Measurements from ENCODE around the gene PSMA5.
"Not testable (repeated sequence)": the region's sequence is repeated elsewhere in the genome, so short reads cannot be mapped to it uniquely, and the experiment has no call there.

Gene PSMA5

DNA sequence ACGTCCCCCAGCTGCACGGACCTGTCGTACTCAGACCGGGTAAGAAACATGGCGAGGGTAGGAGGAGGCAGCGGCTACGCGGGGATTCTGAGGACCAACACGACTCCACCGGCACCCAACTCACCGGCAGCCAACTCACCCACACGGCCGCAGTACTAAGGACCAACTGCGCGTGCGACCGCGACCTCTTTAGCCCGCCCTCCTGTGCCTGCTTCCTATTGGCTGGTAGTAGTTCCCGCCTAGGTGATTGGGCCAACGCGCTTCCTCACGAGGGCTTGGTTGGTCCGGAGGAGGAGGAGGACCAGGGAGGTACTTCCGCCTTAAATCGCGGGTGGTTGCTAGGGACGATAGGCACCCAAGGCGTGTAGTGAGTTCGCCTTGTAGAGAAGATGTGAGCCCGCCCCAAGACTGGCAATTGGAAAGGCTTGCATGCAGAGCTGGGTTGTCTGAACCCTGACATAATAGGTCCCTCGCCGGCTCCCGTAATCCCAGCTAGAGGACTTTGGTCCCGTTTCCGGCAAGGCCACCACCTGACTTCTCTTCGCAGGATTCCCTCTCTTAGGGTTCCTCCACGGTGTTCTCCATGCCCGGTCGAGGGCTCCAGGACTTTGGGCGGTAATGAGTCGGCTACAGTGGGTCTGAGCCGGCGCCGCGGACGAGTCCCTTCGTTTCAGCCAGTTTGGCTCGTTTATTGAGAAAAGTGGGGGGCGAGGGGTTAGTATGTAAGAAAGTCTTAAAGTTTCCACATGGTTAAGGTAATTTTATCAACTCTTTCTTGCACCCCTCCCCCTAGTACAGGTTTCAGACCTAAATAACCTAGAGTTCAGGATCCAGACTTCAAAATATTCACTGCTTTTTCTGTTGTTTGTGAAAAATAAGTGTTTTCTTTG lies at the start of gene PSMA5:
TSS of gene PSMA5 (minus strand) at position 168 of the 890 bp plus-strand sequence. CDS start at position 50, 118 bp downstream.
- Histone ChIP-seq H3K9ac (ENCODE audit: insufficient read length) (peak within 1 kb of the TSS; percentile 94), H3K27ac (peak within 1 kb of the TSS; percentile 78; the same call in 1 of the 2 replicates), H3K36me3 (ENCODE audit: insufficient read depth, low read length) (peaks cover 4% of the 10 kb centered on the region), H3K9me3 (ENCODE audit: low read depth, low read length) (no peaks in the 10 kb centered on the region), H3K4me3 (peak within 1 kb of the TSS; percentile 99)
- peak; percentile 97 for DNase-seq (ENCODE audit: low read depth, low spot score)
- TF ChIP-seq FOXP2 (optimal IDR thresholded peaks at IDR 0.05; ENCODE audit: control extremely low read depth, extremely low read length, insufficient read depth): no peak
- peak; percentile 88 for TF ChIP-seq POLR2AphosphoS5 (IDR thresholded peaks at IDR 0.05; ENCODE audit: borderline replicate concordance, low read depth, low read length)

- H3K36me3 ChIP-seq (ENCODE audit: insufficient read depth, low read length): no peaks in the 10 kb centered on the region
- H3K27ac ChIP-seq: no peak overlapping the region
- TF ChIP-seq FOXP2 (optimal IDR thresholded peaks at IDR 0.05; ENCODE audit: control extremely low read depth, extremely low read length, insufficient read depth): no peak
- no peak overlapping the region for H3K9ac ChIP-seq (ENCODE audit: insufficient read length)
- H3K4me3 ChIP-seq: no peak overlapping the region
- H3K9me3 ChIP-seq (ENCODE audit: low read depth, low read length): no peaks in the 10 kb centered on the region
- no peak for DNase-seq (ENCODE audit: low read depth, low spot score)
These were observed 49.0 kb upstream of the PSMA5 start for GRCh38 chr1:109475261-109475660.

- no peak overlapping the region for H3K4me3 ChIP-seq
- TF ChIP-seq FOXP2 (optimal IDR thresholded peaks at IDR 0.05; ENCODE audit: control extremely low read depth, extremely low read length, insufficient read depth) (no peak), POLR2AphosphoS5 (IDR thresholded peaks at IDR 0.05; ENCODE audit: borderline replicate concordance, low read depth, low read length) (no peak)
- H3K36me3 ChIP-seq (ENCODE audit: insufficient read depth, low read length): no peaks in the 10 kb centered on the region
- H3K9me3 ChIP-seq (ENCODE audit: low read depth, low read length): no peaks in the 10 kb centered on the region
- DNase-seq (ENCODE audit: low read depth, low spot score): no peak
- no peak overlapping the region for H3K9ac ChIP-seq (ENCODE audit: insufficient read length)
- H3K27ac ChIP-seq: no peak overlapping the region
These were observed 48.4 kb upstream of the PSMA5 start for GRCh38 chr1:109474697-109475096.

- not testable (repeated sequence) for H3K4me3 ChIP-seq; H3K36me3 ChIP-seq (ENCODE audit: insufficient read depth, low read length); H3K27ac ChIP-seq; H3K9ac ChIP-seq (ENCODE audit: insufficient read length); DNase-seq (ENCODE audit: low read depth, low spot score); H3K9me3 ChIP-seq (ENCODE audit: low read depth, low read length)
These were observed 47.2 kb upstream of the PSMA5 start for GRCh38 chr1:109473284-109474057.

DNA sequence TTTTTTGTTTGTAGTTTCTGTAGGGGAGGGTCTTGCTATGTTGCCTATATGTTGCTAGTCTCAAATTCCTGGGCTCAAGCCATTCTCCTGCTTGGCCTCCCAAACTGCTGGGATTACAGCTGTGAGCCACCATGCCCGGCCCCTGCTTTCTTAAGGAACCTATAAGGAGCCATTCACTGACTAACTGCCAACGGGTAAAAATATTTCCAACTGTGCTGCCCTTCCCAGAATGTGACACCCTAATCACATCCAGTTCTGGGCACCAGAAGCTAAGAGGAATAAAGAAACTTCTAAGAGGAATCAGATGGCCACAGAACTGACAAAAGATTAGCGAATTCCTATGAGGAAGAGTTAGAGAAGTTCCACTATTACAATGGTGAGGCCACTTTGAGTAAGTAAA lies 46.5 kb upstream of the PSMA5 start:
- H3K27ac ChIP-seq: no peak overlapping the region
- DNase-seq (ENCODE audit: low read depth, low spot score): no peak
- no peak overlapping the region for H3K4me3 ChIP-seq
- TF ChIP-seq FOXP2 (optimal IDR thresholded peaks at IDR 0.05; ENCODE audit: control extremely low read depth, extremely low read length, insufficient read depth) (no peak), POLR2AphosphoS5 (IDR thresholded peaks at IDR 0.05; ENCODE audit: borderline replicate concordance, low read depth, low read length) (no peak), EZH2 (IDR thresholded peaks at IDR 0.05) (no peak)
- no peaks in the 10 kb centered on the region for H3K9me3 ChIP-seq (ENCODE audit: low read depth, low read length)
- H3K36me3 ChIP-seq (ENCODE audit: insufficient read depth, low read length): no peaks in the 10 kb centered on the region
- H3K9ac ChIP-seq (ENCODE audit: insufficient read length): no peak overlapping the region

DNA sequence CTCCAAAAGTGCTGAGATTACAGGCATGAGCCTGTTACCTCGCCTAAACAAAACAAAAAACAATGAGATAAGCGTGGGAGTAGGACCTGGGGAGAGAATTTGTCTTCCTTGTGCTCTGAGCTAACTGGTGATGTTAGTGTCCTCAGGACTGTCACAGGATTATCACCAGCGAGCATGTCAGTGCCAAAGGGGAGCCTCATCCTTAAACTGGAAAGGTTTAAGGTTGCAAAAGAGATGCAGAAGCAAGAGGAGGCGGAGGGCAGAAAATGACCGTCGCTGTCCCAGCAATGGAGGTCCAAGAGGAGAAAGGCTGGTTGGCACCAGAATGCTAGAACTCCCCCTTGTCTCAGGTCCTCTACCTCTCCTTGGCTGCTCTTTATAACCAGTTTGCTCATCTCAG lies 44.0 kb upstream of the PSMA5 start:
- H3K36me3 ChIP-seq (ENCODE audit: insufficient read depth, low read length): no peaks in the 10 kb centered on the region
- no peak overlapping the region for H3K9ac ChIP-seq (ENCODE audit: insufficient read length)
- H3K27ac ChIP-seq: no peak overlapping the region
- TF ChIP-seq EZH2 (IDR thresholded peaks at IDR 0.05) (no peak), FOXP2 (optimal IDR thresholded peaks at IDR 0.05; ENCODE audit: control extremely low read depth, extremely low read length, insufficient read depth) (no peak), POLR2AphosphoS5 (IDR thresholded peaks at IDR 0.05; ENCODE audit: borderline replicate concordance, low read depth, low read length) (no peak)
- H3K4me3 ChIP-seq: no peak overlapping the region
- no peaks in the 10 kb centered on the region for H3K9me3 ChIP-seq (ENCODE audit: low read depth, low read length)
- DNase-seq (ENCODE audit: low read depth, low spot score): no peak

DNA sequence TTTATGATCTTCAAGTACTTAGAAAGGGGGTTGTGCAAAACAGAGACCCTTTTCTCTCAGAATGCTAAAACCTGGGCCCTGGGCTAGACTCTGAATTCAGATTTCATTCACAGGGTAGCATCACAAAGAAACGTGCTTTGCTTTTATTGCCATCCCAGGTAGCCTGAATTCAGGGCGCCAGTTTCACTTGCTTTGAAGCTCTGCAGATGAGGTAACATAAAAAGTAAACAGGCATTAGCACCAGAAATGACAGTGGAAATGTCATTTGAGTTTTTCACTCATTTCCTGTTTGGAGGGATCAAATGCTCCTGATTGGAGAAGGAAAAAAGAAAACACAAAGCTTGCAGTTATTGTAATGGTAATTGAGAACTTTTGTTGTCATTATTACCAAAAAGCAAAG lies 42.7 kb upstream of the PSMA5 start:
- TF ChIP-seq FOXP2 (optimal IDR thresholded peaks at IDR 0.05; ENCODE audit: control extremely low read depth, extremely low read length, insufficient read depth) (no peak), EZH2 (IDR thresholded peaks at IDR 0.05) (no peak), POLR2AphosphoS5 (IDR thresholded peaks at IDR 0.05; ENCODE audit: borderline replicate concordance, low read depth, low read length) (no peak)
- Histone ChIP-seq H3K9me3 (ENCODE audit: low read depth, low read length) (no peaks in the 10 kb centered on the region), H3K4me3 (no peak overlapping the region)

DNA sequence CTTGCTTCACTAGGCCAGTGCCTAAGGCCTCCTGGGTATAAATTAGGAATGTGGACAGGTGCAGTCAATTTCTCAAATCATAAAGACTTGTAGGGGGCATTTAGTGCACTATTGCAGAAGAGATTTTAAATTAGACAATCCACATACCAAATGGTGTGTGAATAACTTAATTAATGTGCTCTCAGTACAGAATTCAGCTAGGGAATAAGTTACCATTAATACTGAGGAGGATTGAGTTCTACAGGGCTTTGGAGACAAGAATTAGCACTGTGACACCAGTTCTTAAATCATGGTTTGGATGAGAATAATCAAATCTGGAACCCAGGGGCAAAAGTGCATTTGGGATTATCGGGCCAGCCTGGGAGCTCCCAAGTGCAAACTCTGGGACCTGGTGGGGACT lies 41.8 kb upstream of the PSMA5 start:
- H3K9ac ChIP-seq (ENCODE audit: insufficient read length): no peak overlapping the region
- no peak for DNase-seq (ENCODE audit: low read depth, low spot score)
- no peak overlapping the region for H3K4me3 ChIP-seq
- no peak for TF ChIP-seq FOXP2 (optimal IDR thresholded peaks at IDR 0.05; ENCODE audit: control extremely low read depth, extremely low read length, insufficient read depth)
- no peak for TF ChIP-seq POLR2AphosphoS5 (IDR thresholded peaks at IDR 0.05; ENCODE audit: borderline replicate concordance, low read depth, low read length)
- TF ChIP-seq EZH2 (IDR thresholded peaks at IDR 0.05): no peak
- no peak overlapping the region for H3K27ac ChIP-seq
- H3K9me3 ChIP-seq (ENCODE audit: low read depth, low read length): no peaks in the 10 kb centered on the region
- no peaks in the 10 kb centered on the region for H3K36me3 ChIP-seq (ENCODE audit: insufficient read depth, low read length)

More for the DNA sequence above, 42.7 kb upstream of the PSMA5 start:
- Histone ChIP-seq H3K27ac (no peak overlapping the region), H3K36me3 (ENCODE audit: insufficient read depth, low read length) (no peaks in the 10 kb centered on the region), H3K9ac (ENCODE audit: insufficient read length) (no peak overlapping the region)
- no peak for DNase-seq (ENCODE audit: low read depth, low spot score)

All from SK-N-MC (cell line).